ENCODE measurements around the gene F2RL3.

The F2RL3 gene

DNA sequence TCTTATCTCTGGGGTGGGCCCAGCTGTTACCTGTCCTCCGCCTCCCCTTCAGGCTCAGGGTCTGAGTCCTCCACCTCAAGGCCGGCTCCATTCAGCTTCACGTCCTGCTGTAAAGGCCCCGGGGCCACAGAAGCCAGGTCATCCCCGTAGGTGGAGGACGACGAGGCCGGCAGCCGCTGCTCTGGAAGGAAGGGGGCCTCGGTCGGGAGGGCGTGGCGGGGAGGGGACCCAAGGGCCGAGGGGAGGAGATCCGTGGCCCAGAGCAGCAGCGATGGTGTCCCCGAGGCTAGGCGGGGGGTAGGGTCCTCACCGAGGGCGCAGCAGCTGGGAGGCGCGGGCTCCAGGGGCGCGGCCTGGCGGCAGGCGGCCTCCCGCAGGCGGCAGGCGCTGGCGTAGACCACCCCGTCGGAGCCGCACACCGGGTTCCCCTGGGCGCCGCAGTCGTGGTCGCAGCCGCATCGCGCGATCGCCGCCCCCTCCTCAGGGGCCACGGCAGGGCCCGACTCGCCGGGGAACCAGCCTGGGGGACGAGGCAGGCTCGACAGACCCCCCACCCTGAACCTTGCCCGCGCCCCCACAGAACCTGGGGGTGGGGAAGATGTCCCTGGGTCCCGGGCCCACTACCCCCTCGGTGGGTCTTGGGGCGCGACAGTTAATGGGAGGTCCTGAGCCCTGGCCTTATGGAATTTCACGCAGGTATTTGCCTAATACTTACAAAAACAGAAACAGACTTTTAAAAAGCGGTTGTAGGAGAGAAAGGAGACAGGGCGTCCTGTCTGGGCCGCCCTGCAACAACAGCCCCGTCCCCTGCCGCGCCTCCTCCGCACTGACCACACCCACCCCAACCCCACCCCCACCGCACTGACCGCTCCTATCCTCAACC, 7.6 kb downstream of the F2RL3 start:
- no peak for DNase-seq

DNA sequence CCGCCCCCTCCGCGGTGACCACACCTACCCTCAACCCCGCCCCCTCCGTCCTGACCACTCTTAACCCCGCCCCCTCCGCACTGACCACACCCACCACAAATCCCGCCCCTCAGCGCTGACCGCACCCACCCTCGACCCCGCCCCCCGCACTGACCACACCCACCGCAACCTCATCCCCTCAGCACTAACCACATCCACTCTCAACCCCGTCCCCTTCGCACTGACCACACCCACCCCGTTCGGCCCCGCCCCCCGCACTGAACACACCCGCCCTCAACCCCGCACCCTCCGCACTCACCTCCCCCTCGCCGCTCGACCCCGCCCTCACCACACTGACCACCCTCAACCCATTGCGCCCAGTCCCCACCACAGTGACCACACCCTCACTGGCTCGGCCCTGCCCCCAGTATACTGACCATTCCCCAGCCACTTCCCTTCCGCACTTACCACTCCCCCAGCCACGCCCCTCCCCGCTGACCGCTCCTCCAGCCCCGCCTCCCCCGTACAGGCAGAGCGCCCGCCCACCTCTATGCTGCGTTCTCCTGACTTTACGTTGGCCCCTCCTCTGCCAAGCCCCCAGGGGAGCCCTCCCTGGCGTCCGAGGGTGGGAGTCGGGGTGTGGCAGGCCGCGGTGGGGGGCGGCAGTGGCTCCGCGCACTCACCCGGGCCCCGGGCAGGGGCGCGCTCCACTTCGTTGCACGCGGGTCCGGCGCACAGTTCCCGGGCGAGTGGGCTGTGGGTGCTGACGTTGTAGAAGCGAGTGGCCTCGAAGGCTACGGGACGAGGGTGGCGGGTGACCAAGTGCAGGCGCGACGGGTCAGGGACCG, 8.4 kb downstream of the F2RL3 start:
- DNase-seq = peak; percentile 85

DNA sequence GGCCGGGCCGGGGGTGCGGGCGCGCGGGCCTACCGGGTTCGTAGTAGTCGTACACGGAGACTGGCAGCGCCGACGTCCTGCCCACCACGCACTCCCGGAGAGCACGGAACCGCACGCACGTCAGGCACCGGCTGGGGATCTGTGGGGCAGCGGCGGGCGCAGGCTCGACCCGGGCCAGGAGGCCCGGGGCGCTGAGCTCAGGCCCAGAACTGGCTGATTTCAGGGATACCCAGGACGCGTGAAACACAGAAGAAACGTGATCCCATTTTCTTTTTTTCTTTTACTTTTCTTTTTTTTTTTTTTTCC, 9.0 kb downstream of the F2RL3 start:
- peak; percentile 9 for DNase-seq

DNA sequence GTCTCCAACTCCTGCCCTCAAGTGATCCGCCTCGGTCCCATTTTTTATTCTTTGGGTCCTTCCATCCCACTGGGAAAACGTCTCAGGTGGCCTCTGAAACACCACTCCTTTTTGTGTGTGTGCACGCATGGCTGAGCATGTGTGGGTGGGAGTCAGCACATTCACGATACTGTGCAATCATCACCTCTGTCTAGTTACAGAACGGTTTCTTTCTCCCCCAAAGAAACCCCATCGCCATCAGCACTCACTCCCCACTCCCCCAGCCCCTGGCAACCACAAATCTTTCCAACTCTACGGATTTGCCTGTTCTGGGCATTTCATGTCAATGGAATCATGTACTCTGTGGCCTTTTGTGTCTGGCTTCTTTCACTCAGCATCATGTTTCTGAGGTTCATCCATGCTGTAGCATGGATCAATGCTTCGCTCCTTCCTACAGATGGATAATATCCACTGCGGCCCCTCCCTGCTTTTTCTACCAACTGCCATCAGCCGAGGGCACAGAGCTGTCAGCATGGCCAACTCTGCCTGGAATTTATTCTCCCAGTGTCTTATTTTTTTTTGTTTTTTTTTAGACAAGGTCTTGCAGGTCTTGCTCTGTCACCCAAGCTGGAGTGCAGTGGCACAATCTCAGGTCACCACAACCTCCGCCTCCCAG, 9.7 kb downstream of the F2RL3 start:
- no peak for DNase-seq

DNA sequence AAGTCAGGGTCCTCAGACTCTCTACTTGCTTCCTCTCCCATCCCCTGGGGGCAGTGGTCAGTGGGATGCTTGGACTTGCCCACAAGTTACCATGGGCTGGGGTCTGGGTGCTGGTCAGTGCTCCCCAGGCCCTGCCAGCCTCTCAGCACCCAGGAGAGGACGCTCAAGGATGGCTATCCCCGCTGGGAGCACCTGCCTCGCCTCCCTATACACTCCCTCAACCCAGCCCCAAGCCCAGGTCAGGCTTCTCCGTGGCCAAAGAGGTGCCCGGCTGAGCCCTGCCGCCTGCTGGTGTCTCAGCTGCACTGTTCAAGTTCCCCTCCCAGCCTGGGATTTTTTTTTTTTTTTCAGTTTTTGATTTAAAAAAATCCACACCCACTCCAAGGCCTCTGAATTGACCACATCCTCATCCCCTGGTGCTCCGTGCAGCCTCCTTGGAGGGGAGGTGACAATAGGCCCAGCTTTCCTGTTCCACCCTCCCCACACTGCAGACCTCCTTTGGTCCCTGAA, 10.8 kb downstream of the F2RL3 start:
- DNase-seq = no peak

DNA sequence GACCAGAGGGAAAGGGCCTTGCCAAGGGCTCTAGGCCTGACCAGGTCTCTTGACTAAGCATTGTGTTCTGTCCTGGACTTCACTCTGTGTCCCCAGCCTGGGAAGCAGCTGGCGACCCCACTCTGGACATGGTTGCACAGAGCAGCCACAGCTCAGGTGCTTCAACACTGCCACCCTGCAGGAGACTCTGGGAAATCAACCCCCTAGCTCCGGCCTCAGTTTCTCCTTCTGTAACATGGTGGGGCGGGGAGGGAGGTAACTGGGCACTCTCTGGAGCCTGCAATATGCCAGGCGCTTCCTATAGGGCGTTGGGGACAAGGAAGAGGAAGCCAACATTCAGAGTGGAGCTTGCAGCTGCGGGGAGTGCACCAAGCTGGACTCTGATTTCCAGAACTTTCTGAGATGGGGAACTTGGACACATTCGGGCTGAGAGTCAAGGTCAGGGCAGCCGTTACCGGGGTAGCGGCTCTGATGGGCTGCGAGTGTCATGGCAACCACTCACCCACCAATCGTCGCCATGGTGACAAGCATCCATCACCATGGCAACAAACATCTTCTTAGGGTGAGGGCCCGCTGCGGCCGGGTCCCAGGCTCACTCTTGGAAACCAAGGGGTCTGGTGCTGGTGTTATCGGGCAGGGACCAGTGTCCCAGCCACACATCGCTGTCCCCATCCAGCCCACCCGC, 12.8 kb downstream of the F2RL3 start:
- no peak for DNase-seq

DNA sequence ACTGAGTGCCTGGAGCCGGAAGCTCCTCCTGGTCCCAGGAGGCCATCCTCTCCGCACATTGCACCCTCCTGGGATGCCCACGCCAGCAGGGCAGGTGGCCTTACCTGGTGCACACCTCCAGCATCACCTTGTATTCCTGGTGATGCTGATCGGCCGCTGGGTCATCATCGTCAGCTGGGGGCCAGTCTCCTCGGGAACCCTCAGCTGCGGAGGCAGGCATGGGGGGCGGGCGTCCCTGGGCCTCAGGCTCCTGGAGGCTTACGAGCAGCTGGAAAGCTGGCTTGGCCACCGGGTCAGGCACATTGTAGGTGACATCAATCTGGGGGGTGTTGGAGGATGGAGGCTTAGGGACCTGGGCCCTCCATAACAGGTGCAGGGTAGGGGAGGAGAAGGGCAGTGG, 13.7 kb downstream of the F2RL3 start:
- DNase-seq = no peak

DNA sequence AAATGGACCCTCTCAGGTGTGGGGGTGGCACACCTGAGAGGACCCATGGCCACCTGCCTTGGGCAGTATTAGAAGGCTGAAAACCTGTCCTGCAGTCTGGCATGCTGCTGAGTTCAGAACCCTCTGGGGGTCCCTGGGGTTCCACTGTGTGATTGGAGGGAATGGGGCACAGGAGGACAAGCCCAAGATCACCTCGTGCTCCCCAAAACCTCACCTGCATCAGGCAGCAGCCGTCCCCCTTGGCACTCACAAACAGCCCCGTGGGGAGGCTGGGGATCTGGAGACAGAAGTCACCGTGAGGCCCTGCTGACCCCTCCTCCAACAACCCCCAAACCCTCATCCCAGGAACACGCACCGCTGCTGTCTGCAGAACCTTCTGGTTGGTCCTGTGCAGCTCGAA, 14.5 kb downstream of the F2RL3 start:
- no peak for DNase-seq

DNA sequence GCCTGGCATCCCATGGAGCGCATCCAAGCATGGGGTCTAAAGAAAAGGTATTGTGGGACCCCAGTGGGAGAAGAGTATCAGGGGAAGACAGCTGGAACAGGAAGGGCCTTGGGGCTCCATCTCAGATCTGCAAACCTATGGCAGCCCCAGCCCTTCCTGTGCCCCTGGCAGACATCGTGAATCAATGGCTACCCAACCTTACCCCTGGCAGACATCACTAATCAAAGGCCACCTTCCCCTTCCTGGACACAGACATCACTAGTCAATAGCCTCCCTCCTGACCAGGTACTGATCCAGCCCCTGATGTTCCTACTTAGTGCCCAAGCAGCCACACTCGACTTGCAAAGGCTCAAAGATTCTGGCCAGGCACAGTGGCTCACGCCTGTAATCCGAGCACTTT, 15.8 kb downstream of the F2RL3 start:
- no peak for DNase-seq

DNA sequence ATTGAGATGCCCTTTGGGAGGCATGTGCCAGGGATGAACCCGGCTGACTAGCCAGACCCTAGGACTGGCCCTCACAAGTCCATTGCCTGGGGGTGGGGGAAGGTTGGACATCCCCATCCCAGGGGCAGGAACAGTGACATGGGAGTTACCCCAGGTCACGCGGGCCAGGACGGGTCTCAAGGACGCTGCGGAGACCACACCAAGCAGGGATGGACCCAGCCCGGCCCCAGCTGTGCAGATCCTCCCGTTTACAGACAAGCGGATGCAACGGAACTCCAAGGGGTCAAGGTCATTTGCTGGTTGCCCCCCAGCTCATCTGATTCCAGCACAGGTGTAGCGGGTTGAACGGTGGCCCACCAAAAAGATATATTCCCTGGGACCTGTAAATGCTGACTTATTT, 20.0 kb downstream of the F2RL3 start:
- DNase-seq = no peak

DNA sequence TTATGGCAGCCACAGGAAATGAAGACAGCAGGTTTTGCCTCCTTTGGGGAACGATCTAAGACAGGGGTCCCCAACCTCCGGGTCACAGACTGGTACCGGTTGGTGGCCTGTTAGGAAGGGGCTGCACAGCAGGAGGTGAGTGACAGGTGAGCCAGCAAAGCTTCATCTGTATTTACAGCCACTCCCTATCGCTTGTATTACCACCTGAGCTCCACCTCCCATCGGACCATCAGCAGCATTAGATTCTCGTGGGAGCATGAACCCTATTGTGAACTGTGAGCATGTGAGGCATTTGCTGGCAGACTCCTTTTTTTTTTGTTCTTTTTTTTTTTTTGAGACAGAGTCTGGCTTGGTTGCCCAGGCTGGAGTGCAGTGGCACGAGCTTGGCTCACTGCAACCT, 22.2 kb downstream of the F2RL3 start:
- no peak for DNase-seq

DNA sequence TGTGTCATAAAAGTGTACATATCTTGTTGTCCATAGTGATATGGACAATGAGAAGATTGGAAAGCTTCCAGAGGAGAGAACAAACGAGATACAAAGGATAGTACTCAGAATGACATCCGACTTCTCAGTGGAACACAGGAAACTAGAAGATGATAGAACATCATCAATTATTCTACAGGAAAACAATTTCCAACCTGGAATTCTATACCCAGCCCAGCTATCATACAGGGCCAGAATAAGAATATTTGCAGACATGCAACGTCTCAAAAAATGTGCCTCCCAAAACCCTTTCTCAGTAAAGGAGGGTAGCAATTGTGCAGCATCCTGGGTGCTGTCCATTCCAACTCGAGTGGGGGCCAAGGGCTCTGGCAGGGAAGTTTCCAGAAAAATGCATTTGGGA, 24.0 kb downstream of the F2RL3 start:
- no peak for DNase-seq

DNA sequence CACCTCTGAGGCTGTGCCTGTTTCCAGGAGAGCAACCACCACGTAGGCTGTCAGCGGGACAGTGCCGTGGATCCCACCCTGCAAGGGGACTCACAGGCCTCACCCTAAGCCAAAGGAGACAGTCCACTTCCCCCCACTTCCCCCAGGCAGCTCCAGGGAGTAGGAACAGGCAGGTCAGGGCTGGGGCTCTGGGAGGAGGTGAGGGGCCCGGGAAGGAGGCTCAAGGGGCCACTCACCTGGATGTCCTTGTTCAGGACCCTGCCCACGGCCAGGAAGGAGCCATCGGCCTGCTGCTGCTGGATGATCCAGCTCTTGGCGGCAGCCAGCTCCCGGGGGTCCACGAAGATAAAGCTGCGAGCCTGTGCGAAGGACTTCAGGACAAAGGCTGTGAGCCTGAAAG, 25.6 kb downstream of the F2RL3 start:
- DNase-seq = no peak

DNA sequence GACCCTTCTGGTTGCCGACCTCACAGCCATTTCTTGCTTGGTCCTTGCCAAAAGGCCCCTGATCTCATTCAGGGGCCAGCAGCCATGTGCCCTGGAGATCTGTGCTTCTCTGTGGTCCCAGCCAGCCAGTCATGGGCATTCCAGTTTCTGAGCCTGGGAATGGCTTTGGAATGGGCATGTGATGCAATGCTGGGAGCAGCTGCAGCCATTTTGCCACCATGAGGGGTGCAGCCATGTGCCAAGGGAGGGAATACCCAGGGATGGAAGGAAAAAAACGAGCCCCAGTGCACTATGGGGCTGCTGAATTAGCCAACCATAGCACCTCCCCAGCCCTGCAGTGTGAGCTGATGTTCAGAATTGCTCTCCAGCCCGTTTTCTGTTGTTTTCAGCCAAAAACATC, 26.3 kb downstream of the F2RL3 start:
- DNase-seq = no peak

DNA sequence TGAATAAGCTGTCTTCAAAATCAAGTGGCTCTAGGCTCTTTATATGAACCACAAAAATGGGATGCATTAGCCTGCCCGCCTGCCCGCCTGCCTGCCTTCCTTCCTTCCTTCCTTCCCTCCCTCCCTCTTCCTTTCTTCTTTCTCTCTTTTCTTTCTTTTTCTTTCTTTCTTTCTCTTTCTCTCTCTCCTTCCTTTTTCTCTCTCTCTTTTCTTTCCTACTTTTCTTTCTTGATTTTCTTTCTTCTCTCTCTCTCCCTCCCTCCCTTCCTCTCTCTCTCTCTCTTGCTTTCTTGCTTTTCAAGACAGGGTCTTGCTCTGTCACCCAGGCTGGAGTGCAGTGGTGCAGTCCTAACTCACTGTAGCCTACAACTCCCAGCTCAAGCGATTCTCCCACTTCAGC, 26.9 kb downstream of the F2RL3 start:
- DNase-seq = no peak

DNA sequence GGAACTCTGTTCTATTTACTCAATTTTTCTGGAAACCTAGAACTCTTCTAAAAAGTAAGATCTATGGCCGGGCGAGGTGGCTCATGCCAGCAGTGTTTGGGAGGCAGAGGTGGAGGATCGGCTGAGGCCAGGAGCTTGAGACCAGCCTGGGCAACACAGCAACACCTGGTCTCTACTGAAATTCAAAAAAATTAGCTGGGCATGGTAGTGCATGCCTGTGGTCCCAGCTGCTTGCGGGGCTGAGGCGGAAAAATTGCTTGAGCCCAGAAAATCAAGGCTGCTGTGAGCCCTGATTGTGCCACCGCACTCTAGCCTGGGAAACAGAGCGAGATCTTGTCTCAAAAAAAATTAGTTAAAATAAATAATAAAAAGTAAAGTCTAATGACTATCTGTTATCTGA, 28.6 kb downstream of the F2RL3 start:
- DNase-seq = no peak

DNA sequence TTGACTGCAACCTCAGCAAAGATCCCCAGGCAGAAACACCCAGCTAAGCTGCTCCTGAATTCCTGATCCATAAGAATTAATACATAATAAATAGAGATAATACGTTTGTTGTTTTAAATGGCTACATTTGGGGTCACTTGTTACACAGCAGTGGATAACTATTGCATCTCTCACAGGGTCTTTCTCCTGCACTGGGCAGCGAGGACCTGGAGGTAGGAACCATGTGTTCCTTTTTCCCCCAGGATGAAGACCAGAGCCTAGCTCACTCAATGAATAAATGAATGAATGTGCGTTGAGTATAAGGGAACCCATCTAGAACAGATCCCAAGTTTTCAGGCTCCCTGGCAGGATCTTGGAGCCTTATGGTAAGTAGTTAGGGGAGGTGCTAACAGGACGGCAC, 30.7 kb downstream of the F2RL3 start:
- no peak for DNase-seq

DNA sequence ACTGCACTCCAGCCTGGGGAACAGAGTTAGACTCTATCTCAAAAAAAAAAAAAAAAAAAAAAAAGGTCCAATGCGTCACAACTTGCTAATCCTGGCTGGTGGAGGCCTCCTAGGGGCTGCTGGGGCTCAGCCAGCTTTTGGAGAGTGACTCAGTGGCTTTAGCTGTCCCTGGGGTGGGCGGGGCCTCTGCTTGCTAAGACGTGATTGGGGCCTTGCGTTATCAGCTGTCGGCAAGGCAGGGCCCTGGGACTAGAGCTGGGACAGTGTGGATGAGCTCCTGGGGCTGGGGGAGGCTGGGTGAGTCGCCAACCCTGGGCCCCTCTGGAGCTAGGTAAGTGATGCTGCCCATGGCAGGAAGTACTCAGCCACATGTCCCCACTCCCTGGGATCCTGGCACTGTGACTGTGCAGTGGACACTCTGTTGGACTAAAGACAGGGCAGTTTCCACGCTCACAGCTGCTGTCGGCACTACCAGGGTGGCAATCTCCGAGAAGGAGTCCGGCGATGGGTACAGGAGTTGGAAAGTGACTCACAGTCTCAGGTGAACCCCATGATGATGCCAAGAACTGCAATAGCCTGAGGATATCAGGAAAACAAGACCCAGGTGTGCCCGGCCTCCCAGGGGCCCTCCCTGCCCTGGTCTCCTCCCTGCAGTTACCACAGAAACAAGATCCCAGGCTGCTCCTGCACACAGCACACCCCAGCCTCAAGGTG, 32.2 kb downstream of the F2RL3 start:
- DNase-seq = peak; percentile 25

DNA sequence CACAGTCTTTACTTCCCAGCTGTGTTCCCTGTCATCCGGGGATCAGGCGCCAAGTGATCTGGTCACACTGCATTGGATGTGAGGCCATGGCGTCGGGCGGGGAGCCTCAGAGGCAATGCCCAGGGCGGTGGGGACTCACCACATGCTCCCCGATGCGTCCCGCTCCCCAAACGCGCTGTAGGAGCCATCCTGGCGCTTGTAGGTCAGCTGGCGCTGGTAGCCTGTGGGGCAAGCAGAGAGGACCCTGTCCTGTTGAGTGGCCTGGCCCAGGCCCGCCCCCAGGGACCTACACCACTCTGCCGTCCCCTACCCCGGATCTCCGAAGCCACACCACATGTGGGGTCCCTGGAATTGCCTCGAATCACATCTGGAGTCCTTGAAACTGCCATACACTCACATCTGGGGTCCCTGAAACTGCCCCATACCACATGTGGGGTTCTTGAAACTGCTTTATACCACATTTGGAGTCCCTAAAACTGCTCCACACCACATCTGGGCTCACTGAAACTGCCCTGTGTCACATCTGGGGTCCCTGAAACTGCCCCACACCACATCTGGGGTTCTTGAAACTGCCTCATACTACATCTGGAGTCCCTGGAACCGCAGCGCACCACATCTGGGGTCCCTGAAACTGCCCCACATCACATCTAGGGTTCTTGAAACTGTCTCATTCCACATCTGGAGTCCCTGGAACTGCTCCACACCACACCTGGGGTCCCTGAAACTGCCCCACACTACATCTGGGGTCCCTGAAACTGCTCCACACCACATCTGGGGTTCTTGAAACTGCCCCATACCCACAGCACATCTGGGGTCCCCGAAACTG, 33.2 kb downstream of the F2RL3 start:
- DNase-seq = no peak

DNA sequence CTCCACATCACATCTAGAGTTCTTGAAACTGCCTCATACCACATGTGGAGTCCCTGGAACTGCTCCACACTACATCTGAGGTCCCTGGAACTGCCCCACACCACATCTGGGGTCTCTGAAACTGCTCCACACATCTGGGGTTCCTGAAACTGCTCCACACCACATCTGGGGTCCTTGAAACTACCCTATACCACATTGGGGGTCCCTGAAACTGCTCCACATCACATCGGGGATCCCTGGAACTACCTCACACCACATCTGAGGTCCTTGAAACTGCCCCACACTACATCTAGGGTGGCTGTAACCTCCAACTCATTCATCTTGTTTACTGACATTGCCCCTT, 33.8 kb downstream of the F2RL3 start:
- DNase-seq = no peak

DNA sequence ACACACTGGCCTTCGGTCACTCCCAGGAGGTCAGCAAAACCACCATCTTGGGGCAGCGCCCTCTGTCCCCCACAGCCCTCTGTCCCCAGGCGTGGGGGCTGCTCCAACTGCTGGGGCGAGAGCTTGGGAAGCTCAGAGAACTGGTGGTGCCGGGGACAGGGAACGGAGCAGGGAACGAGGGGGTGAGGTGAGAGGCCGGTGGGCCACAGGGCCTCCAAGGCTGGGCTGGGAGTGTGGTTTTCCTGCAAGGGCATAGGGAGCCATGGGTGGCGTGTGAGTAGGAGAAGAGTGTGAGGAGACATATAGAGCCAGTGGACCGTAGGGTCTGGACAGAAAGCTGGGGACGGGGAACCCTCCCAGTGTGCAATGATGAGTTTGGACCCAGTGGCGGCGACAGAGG, 34.1 kb downstream of the F2RL3 start:
- DNase-seq = no peak

DNA sequence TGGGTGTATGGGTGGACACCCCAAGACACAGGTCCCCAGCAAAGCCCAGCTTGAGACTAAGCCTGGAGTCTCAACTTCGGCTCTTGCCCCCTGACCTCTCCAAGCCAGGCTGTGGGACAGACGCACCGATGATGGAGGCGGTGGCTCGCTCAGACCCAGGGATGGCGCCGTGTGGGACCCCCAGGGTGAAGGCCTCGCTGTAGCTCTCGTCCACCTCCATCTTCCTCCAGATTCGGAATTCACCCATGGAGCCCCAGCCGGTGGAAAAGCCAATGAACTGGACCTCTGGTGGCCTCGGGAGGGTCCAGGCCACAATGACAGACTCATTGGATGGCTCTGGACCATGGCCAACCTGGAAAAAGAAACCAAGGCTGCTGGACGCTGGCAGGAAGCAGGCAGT, 39.1 kb downstream of the F2RL3 start:
- no peak for DNase-seq
